Hippocampal formation (tissue), 2 donors: Measurements from ENCODE around the gene MT1B.

Source experiments
- DNase-seq, 2 donors: peaks; one replicate each; lab custom pipeline; 2025; lab: John Stamatoyannopoulos, UW

MT1B gene

GRCh38 chr16:56651586-56651985 is at the start of gene MT1B:
MT1B (plus strand) TSS chr16:56651886; CDS start chr16:56651954, 68 bp downstream.
- DNase-seq: no peak

- peak; percentile 41 to 43 for DNase-seq
These were observed 48.1 kb upstream of the MT1B start for GRCh38 chr16:56603589-56603988.

- DNase-seq: no peak
These were observed 46.7 kb upstream of the MT1B start for GRCh38 chr16:56604966-56605365.

GRCh38 chr16:56605475-56605874 is 46.2 kb upstream of the MT1B start:
- DNase-seq: no peak

GRCh38 chr16:56606071-56606475 is 45.6 kb upstream of the MT1B start:
- DNase-seq: no peak

DNA sequence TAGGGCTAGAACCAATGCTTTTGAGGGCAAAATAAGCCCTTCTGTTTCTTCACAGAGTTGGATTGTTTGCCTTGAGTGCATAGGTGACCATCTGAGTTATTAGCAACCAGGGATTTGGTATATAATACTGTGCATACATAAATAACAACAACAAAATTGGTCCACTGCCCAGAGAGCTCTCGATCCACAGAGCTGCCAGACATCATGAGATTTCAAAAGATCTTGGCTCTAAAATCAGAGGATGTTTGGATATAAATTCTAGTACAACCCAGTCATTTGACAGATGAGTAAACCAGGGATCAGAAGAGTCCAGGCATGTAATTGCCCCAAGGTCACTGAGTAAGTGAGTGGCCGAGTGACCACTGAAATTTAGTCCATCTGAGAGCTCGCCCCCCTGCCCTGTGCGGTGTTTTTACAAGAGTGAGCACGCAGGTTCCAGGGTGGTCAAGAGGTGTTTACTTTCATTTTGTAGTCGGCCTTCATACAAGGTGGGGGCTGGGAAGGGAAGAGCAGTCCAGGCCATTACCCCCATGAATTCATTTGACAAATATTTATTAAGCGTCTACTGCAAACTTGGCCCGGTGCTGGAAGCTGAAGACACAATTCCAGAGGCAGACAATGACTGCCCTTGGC is 45.1 kb upstream of the MT1B start:
- DNase-seq: no peak

- DNase-seq: no peak
These were observed 44.5 kb upstream of the MT1B start for GRCh38 chr16:56607109-56607618.

DNA sequence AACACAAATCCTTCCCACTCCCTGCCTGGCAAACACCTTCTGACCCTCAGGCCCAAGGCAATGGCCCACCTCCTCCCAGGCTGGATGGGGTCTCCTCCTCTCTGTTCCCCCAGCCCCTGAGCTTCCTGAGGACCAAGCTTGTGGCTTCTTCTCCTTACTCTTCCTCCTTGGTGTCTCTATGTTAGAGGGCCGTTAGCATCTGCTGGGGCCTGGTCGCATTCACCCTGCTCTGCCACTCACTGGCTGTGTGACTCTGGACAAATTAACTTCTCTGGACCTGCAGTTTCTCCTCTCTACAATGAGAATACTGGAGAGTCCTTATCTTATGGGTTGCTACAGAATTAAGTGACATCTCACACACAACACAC is 44.0 kb upstream of the MT1B start:
- no peak for DNase-seq

GRCh38 chr16:56608043-56608875 is 43.4 kb upstream of the MT1B start, which contains the start of gene MT2A:
MT2A (plus strand) TSS chr16:56608584; CDS start chr16:56608656, 72 bp downstream.
- DNase-seq: peak; percentile 86 to 93

DNA sequence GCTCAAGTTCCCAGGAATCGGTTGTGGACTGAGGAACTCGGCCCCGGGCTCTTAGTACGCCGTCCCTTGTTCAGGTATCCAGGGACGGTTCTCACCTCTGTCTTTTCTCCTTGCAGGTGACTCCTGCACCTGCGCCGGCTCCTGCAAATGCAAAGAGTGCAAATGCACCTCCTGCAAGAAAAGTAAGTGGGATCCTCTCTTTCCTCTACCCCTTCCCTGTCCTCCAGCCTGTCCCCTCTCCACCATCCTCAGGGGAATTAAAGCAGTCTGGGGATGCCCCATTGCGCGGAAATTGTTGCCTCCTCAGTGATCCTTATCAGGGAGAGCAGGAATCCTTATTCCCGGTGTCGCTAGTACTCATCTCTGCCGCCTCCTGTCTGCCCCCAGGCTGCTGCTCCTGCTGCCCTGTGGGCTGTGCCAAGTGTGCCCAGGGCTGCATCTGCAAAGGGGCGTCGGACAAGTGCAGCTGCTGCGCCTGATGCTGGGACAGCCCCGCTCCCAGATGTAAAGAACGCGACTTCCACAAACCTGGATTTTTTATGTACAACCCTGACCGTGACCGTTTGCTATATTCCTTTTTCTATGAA is 42.7 kb upstream of the MT1B start:
- DNase-seq: no peak

GRCh38 chr16:56609463-56609921 is 42.2 kb upstream of the MT1B start:
- DNase-seq: peak; percentile 46 to 47

DNA sequence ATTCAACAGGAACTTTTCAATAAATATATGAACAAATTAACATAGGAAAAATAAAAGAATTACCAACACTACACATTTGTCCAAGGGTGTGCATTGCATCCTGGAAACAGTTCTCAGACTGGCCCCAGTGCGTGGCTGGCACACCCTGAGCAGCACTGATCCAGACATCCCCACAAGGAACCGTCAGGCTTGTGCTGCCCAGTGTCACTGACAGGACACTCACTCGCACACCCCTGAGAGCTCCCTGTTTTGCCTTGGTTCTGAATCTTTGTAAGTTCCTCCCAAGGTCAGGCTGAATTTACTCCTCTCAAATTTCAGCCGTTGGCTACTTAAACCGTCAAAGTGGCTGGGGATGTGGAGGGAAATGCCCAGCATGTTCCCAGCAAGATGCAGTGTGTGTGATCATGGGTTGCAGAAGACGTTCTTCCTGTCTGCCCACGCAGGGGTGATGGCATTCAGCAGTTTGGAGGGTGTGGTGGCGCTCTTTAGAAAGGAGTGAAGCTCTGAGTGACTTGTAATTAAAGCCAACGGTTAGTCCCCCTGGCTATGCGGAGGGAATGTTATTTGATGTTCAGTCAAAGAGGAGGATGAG is 41.6 kb upstream of the MT1B start:
- DNase-seq: peak in 1 of 2 donors; percentile 34

- no peak for DNase-seq
These were observed 41.0 kb upstream of the MT1B start for GRCh38 chr16:56610609-56611111.

GRCh38 chr16:56611281-56611833 is 40.3 kb upstream of the MT1B start:
- DNase-seq: no peak

GRCh38 chr16:56613706-56614105 is 38.0 kb upstream of the MT1B start:
- no peak for DNase-seq

DNA sequence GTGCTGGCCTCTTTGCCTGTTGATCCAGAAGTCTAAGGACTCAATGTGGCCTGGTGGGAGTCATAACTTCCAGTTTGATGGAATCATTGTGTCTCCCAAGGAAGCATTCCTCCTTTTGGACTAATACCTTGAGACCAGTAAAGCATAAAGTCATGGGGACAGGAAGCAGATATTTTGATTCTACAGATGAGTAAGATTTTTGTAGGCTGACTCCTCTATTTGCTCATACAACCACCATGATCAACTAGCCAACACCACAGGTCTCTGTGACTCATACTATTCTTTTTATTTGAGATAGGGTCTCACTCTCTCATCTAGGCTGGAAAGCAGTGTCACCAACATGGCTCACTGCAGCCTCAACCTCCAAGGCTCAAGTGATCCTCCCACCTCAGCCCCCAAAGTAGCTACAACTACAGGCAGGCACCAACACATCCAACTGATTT is 37.1 kb upstream of the MT1B start:
- no peak for DNase-seq

DNA sequence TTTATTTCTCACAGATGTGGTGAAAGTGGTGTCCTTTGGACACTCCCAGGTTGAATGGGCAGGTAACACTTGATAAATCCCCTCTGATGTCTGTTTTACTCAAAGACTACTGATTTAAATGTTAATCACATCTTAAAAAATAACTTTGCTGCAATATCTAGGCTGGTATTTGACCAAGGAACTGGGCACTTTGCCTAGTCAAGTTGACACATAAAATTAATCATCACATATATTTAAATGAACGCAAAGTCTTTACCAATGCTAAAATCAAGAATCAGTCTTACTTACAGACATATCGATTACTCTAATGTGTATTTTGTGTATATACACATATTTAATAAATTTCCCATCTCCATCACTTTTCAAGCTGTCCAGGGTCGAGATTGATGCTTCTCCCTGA is 36.3 kb upstream of the MT1B start:
- DNase-seq: no peak

DNA sequence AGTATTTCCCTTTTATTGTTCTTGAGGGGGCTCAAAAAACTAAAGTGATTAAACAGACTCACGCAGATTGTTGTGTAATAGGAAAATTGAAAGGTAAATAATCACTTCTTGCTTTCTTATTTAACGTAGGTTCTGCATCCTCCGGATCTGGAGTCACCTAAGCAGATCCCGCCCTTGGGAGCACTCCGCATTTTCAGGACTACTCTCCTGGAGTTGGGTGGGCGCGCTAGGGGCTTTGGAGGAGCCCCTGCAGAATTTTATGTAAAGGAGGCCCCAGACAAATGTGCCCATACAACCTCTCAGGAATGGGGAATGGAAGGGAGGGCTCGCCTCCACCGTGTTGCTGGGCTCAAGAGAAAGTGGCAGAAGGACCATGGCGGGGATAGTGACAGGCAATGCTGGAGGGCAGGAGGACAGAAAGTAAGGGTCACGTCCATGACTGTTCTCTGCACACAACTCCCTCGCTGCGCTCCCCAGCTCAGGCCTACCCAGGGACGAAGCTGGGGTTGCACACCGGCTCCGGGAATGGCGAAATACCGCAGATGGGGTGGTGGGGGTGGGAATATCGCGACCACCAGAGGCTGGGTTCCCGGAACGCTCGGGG is 35.0 kb upstream of the MT1B start:
- DNase-seq: no peak

- peak in 1 of 2 donors; percentile 35 for DNase-seq
These were observed 34.2 kb upstream of the MT1B start for GRCh38 chr16:56617212-56618085.

- DNase-seq: no peak
These were observed 33.5 kb upstream of the MT1B start for GRCh38 chr16:56618138-56618537.
